Mesenchymal stem cell (in vitro differentiated cells and primary cell): ENCODE data around the gene FARS2.

ENCODE experiments used
- DNase-seq: peaks from one replicate; pipeline ENCODE4 v3.0.0-alpha.2; 2013
- H2AFZ ChIP-seq: one replicate; pipeline ENCODE4 v1.6.1; 2013; ENCODE audit warnings: low read depth, mild to moderate bottlenecking, control low read depth, inconsistent platforms, low read length, moderate library complexity
- H2AK5ac ChIP-seq: 2 replicates; pipeline ENCODE4 v1.6.1; 2013; ENCODE audit warnings: low read length, moderate library complexity, mild to moderate bottlenecking, inconsistent platforms; ENCODE audit not compliant: severe bottlenecking
- H2BK120ac ChIP-seq: one replicate; pipeline ENCODE4 v1.6.1; 2013; ENCODE audit warnings: low read depth, mild to moderate bottlenecking, inconsistent platforms, low read length, moderate library complexity
- H2BK12ac ChIP-seq, 2 experiments: one replicate each; pipeline ENCODE4 v1.6.1; 2013; ENCODE audit warnings: inconsistent platforms in 2 of 2, low read length in 2 of 2, mild to moderate bottlenecking in 2 of 2, moderate library complexity in 2 of 2, control low read depth in 1 of 2
- H2BK15ac ChIP-seq: one replicate; pipeline ENCODE4 v1.6.1; 2013; ENCODE audit warnings: mild to moderate bottlenecking, low read depth, inconsistent platforms; ENCODE audit not compliant: poor library complexity, severe bottlenecking
- H2BK5ac ChIP-seq: 2 replicates; pipeline ENCODE4 v1.6.1; 2013; ENCODE audit warnings: low read depth, mild to moderate bottlenecking, low read length, control low read depth, inconsistent platforms; ENCODE audit not compliant: poor library complexity, severe bottlenecking
- H3K14ac ChIP-seq, 2 experiments: one replicate each; pipeline ENCODE4 v1.6.1; 2013; ENCODE audit warnings: inconsistent platforms in 2 of 2, low read length in 2 of 2, control low read depth in 1 of 2, mild to moderate bottlenecking in 1 of 2, moderate library complexity in 1 of 2
- H3K18ac ChIP-seq, 2 experiments: one replicate each; pipeline ENCODE4 v1.6.1; 2013; ENCODE audit warnings: inconsistent platforms in 2 of 2, low read length in 2 of 2, control low read depth in 1 of 2, low read depth in 1 of 2, mild to moderate bottlenecking in 1 of 2
- H3K23ac ChIP-seq, 2 experiments: one replicate each; pipeline ENCODE4 v1.6.1; 2013; ENCODE audit warnings: inconsistent platforms in 2 of 2, low read length in 2 of 2, mild to moderate bottlenecking in 2 of 2, moderate library complexity in 2 of 2, control low read depth in 1 of 2
- H3K27ac ChIP-seq: 2 replicates; pipeline ENCODE4 v1.5.1; 2013; ENCODE audit warnings: mild to moderate bottlenecking, moderate library complexity, low read length, control low read depth, inconsistent platforms; ENCODE audit not compliant: poor library complexity, severe bottlenecking
- H3K27me3 ChIP-seq, 2 experiments: 2 replicates each; pipeline versions ENCODE4 v1.6.1 to v1.7.0; 2013; ENCODE audit warnings: low read length in 2 of 2, mild to moderate bottlenecking in 2 of 2, moderate library complexity in 2 of 2, control low read depth in 1 of 2, inconsistent platforms in 1 of 2; ENCODE audit not compliant: control insufficient read depth in 1 of 2, insufficient read depth in 1 of 2
- H3K36me3 ChIP-seq, 2 experiments: 2 replicates each; pipeline versions ENCODE4 v1.6.1 to v1.7.0; 2013; ENCODE audit warnings: low read length in 2 of 2, control low read depth in 1 of 2, inconsistent platforms in 1 of 2, low read depth in 1 of 2, mild to moderate bottlenecking in 1 of 2; ENCODE audit not compliant: insufficient read depth in 2 of 2, control insufficient read depth in 1 of 2
- H3K4ac ChIP-seq, 2 experiments: one replicate each; pipeline ENCODE4 v1.6.1; 2013; ENCODE audit warnings: inconsistent platforms in 2 of 2, low read length in 2 of 2, mild to moderate bottlenecking in 2 of 2, moderate library complexity in 2 of 2, control low read depth in 1 of 2, low read depth in 1 of 2
- H3K4me1 ChIP-seq: 2 replicates; pipeline ENCODE4 v1.6.1; 2013; ENCODE audit warnings: low read depth, low read length, control low read depth; ENCODE audit not compliant: control insufficient read depth, insufficient read depth
- H3K4me2 ChIP-seq: 2 replicates; pipeline ENCODE4 v1.6.1; 2013; ENCODE audit warnings: low read length, mild to moderate bottlenecking, inconsistent platforms; ENCODE audit not compliant: poor library complexity, severe bottlenecking
- H3K4me3 ChIP-seq, 2 experiments: 2 replicates each; pipeline versions ENCODE4 v1.5.1 to v1.7.0; 2013; ENCODE audit warnings: low read length in 2 of 2, mild to moderate bottlenecking in 2 of 2, control low read depth in 1 of 2, low read depth in 1 of 2; ENCODE audit not compliant: insufficient read depth in 1 of 2
- H3K79me1 ChIP-seq: replicated peaks from 2 replicates; pipeline ENCODE4 v1.6.1; 2013; ENCODE audit warnings: mild to moderate bottlenecking, control low read depth, low read length, inconsistent platforms; ENCODE audit not compliant: poor library complexity, severe bottlenecking
- H3K9ac ChIP-seq: 2 replicates; pipeline ENCODE4 v1.7.0; 2013; ENCODE audit warnings: mild to moderate bottlenecking, low read length, moderate library complexity
- H3K9me3 ChIP-seq: 2 replicates; pipeline ENCODE4 v1.7.0; 2013; ENCODE audit warnings: mild to moderate bottlenecking, low read length; ENCODE audit not compliant: control insufficient read depth
- H4K8ac ChIP-seq: one replicate; pipeline ENCODE4 v1.6.1; 2013; ENCODE audit warnings: inconsistent platforms, mild to moderate bottlenecking, low read length, moderate library complexity
- H4K91ac ChIP-seq: one replicate; pipeline ENCODE4 v1.6.1; 2013; ENCODE audit warnings: mild to moderate bottlenecking, low read length, inconsistent platforms
- WGBS: methylation state at CpG from one replicate; pipeline ENCODE4 v1.1.7; 2013; ENCODE audit warnings: mixed read lengths; 5-methylcytosine and 5-hydroxymethylcytosine counted together

The FARS2 gene

GRCh38 chr6:5367510-5367909 lies 106.2 kb downstream of the FARS2 start:
- H3K4me2 ChIP-seq = no peak overlapping the region
- H3K27me3 ChIP-seq = no peaks in the 10 kb centered on the region
- no peak for DNase-seq
- H2BK12ac ChIP-seq = no peak overlapping the region
- H3K4me1 ChIP-seq = peaks cover 1% of the 10 kb centered on the region
- no peak overlapping the region for H3K18ac ChIP-seq
- H3K36me3 ChIP-seq = peaks cover 4 to 12% of the 10 kb centered on the region in 2 experiments
- peaks cover 21% of the 10 kb centered on the region for H3K79me1 ChIP-seq
- H3K4me3 ChIP-seq = no peak overlapping the region
- H2BK5ac ChIP-seq = no peak overlapping the region
- 81% methylated on average over 2 of the region's 2 CpGs for WGBS
- no peak overlapping the region for H2AK5ac ChIP-seq
- H2AFZ ChIP-seq = no peak overlapping the region
- no peak overlapping the region for H3K9ac ChIP-seq
- no peak overlapping the region for H3K4ac ChIP-seq
- H3K27ac ChIP-seq = no peak overlapping the region
- H4K8ac ChIP-seq = no peak overlapping the region
- H4K91ac ChIP-seq = no peak overlapping the region
- no peak overlapping the region for H2BK15ac ChIP-seq
- H3K23ac ChIP-seq = no peak overlapping the region
- no peak overlapping the region for H2BK120ac ChIP-seq
- H3K9me3 ChIP-seq = no peaks in the 10 kb centered on the region
- H3K14ac ChIP-seq = no peak overlapping the region

- Histone ChIP-seq H3K36me3 (peaks cover 4 to 12% of the 10 kb centered on the region in 2 experiments), H2BK12ac (no peak overlapping the region), H3K27me3 (no peaks in the 10 kb centered on the region), H2BK15ac (no peak overlapping the region), H3K23ac (no peak overlapping the region), H3K4me1 (no peaks in the 10 kb centered on the region), H3K9ac (no peak overlapping the region), H2BK5ac (no peak overlapping the region), H3K9me3 (no peaks in the 10 kb centered on the region), H2AK5ac (no peak overlapping the region), H3K14ac (no peak overlapping the region), H2BK120ac (no peak overlapping the region), H3K79me1 (peaks cover 12% of the 10 kb centered on the region), H3K27ac (no peak overlapping the region), H3K4me3 (no peak overlapping the region), H4K91ac (no peak overlapping the region), H3K18ac (no peak overlapping the region), H3K4ac (no peak overlapping the region), H3K4me2 (no peak overlapping the region), H4K8ac (no peak overlapping the region), H2AFZ (no peak overlapping the region)
- no peak for DNase-seq
- WGBS = 96% methylated on average over 2 of the region's 2 CpGs
Measured at GRCh38 chr6:5373430-5373829, 112.1 kb downstream of the FARS2 start.

GRCh38 chr6:5378331-5378730 lies 117.0 kb downstream of the FARS2 start:
- Histone ChIP-seq H3K4me1 (no peaks in the 10 kb centered on the region), H3K4me3 (no peak overlapping the region), H3K27ac (no peak overlapping the region), H2AK5ac (no peak overlapping the region), H2BK12ac (no peak overlapping the region), H3K4ac (no peak overlapping the region), H2BK15ac (no peak overlapping the region), H3K14ac (no peak overlapping the region), H4K91ac (no peak overlapping the region), H4K8ac (no peak overlapping the region), H3K23ac (no peak overlapping the region), H3K36me3 (no peaks in the 10 kb centered on the region), H3K27me3 (no peaks in the 10 kb centered on the region), H3K9ac (no peak overlapping the region), H2BK120ac (no peak overlapping the region), H3K18ac (no peak overlapping the region), H3K79me1 (peaks cover 21% of the 10 kb centered on the region), H2AFZ (no peak overlapping the region), H3K9me3 (no peaks in the 10 kb centered on the region), H3K4me2 (no peak overlapping the region), H2BK5ac (no peak overlapping the region)
- no peak for DNase-seq
- 89% methylated on average over 4 of the region's 6 CpGs for WGBS

- Histone ChIP-seq H3K23ac (no peak overlapping the region), H2BK15ac (no peak overlapping the region), H2BK5ac (no peak overlapping the region), H3K14ac (no peak overlapping the region), H4K8ac (no peak overlapping the region), H3K4ac (no peak overlapping the region), H4K91ac (no peak overlapping the region), H2BK120ac (no peak overlapping the region), H3K18ac (no peak overlapping the region), H2AK5ac (no peak overlapping the region), H3K27me3 (no peaks in the 10 kb centered on the region), H2AFZ (no peak overlapping the region), H3K36me3 (no peaks in the 10 kb centered on the region), H3K27ac (no peak overlapping the region), H3K9me3 (no peaks in the 10 kb centered on the region), H3K4me1 (no peaks in the 10 kb centered on the region), H3K9ac (no peak overlapping the region), H3K4me3 (no peak overlapping the region), H3K79me1 (peaks cover 28% of the 10 kb centered on the region), H2BK12ac (no peak overlapping the region), H3K4me2 (no peak overlapping the region)
- WGBS = 82% methylated on average over 1 of the region's 3 CpGs
- peak; percentile 32 for DNase-seq
Measured at GRCh38 chr6:5379647-5380242, 118.4 kb downstream of the FARS2 start.
